Measurements from ENCODE around the gene VKORC1L1.

Gene VKORC1L1

GRCh38 chr7:65974876-65975275 lies 102.0 kb downstream of the VKORC1L1 start:
- DNase-seq (ENCODE audit: extremely low spot score) = no peak
- ChIA-PET POLR2A (no interaction called here), CTCF (no interaction called here)
- TF ChIP-seq L3MBTL2 (conservative IDR thresholded peaks at IDR 0.05) (no peak), NFRKB (IDR thresholded peaks at IDR 0.05) (no peak), FOXK2 (IDR thresholded peaks at IDR 0.05) (no peak), LEF1 (IDR thresholded peaks at IDR 0.05; ENCODE audit: borderline replicate concordance) (no peak), FOXM1 (IDR thresholded peaks at IDR 0.05; ENCODE audit: borderline replicate concordance) (no peak), TARDBP (IDR thresholded peaks at IDR 0.05) (no peak), BHLHE40 (IDR thresholded peaks at IDR 0.05; ENCODE audit: borderline replicate concordance) (no peak), FOXA1 (IDR thresholded peaks at IDR 0.05) (no peak), ARNT (IDR thresholded peaks at IDR 0.05) (no peak), ELF4 (IDR thresholded peaks at IDR 0.05) (no peak), HDGF (IDR thresholded peaks at IDR 0.05; ENCODE audit: borderline replicate concordance) (no peak), CTBP1 (IDR thresholded peaks at IDR 0.05; ENCODE audit: borderline replicate concordance) (no peak), SUZ12 (IDR thresholded peaks at IDR 0.05) (no peak), SP1 (IDR thresholded peaks at IDR 0.05) (no peak), ZNF384 (IDR thresholded peaks at IDR 0.05) (no peak), PKNOX1 (IDR thresholded peaks at IDR 0.05) (no peak)

GRCh38 chr7:65975814-65976445 lies 103.1 kb downstream of the VKORC1L1 start:
- POLR2A ChIA-PET = no interaction called here

GRCh38 chr7:65976659-65977196 lies 103.9 kb downstream of the VKORC1L1 start:
- ChIA-PET CTCF (no interaction called here), POLR2A (no interaction called here)
- DNase-seq (ENCODE audit: extremely low spot score) = no peak
- no peak for TF ChIP-seq L3MBTL2 (conservative IDR thresholded peaks at IDR 0.05)
- TF ChIP-seq BHLHE40 (IDR thresholded peaks at IDR 0.05; ENCODE audit: borderline replicate concordance) = no peak
- TF ChIP-seq FOXA1 (IDR thresholded peaks at IDR 0.05) = no peak
- TF ChIP-seq FOXK2 (IDR thresholded peaks at IDR 0.05) = no peak
- no peak for TF ChIP-seq SP1 (IDR thresholded peaks at IDR 0.05)
- TF ChIP-seq TARDBP (IDR thresholded peaks at IDR 0.05) = no peak
- TF ChIP-seq ZNF384 (IDR thresholded peaks at IDR 0.05) = no peak
- no peak for TF ChIP-seq SUZ12 (IDR thresholded peaks at IDR 0.05)

More at GRCh38 chr7:65975814-65976445, 103.1 kb downstream of the VKORC1L1 start:
- CTCF ChIA-PET = no interaction called here
- TF ChIP-seq ZNF384 (IDR thresholded peaks at IDR 0.05) = no peak
- TF ChIP-seq NFRKB (IDR thresholded peaks at IDR 0.05) = no peak
- TF ChIP-seq CTBP1 (IDR thresholded peaks at IDR 0.05; ENCODE audit: borderline replicate concordance) = no peak
- TF ChIP-seq LEF1 (IDR thresholded peaks at IDR 0.05; ENCODE audit: borderline replicate concordance) = no peak
- no peak for TF ChIP-seq FOXM1 (IDR thresholded peaks at IDR 0.05; ENCODE audit: borderline replicate concordance)
- no peak for TF ChIP-seq HDGF (IDR thresholded peaks at IDR 0.05; ENCODE audit: borderline replicate concordance)
- TF ChIP-seq L3MBTL2 (conservative IDR thresholded peaks at IDR 0.05) = no peak
- TF ChIP-seq TARDBP (IDR thresholded peaks at IDR 0.05) = no peak
- TF ChIP-seq ARNT (IDR thresholded peaks at IDR 0.05) = no peak
- no peak for TF ChIP-seq FOXK2 (IDR thresholded peaks at IDR 0.05)
- no peak for TF ChIP-seq SP1 (IDR thresholded peaks at IDR 0.05)
- no peak for TF ChIP-seq FOXA1 (IDR thresholded peaks at IDR 0.05)
- no peak for TF ChIP-seq PKNOX1 (IDR thresholded peaks at IDR 0.05)
- no peak for TF ChIP-seq SUZ12 (IDR thresholded peaks at IDR 0.05)
- TF ChIP-seq BHLHE40 (IDR thresholded peaks at IDR 0.05; ENCODE audit: borderline replicate concordance) = no peak
- TF ChIP-seq ELF4 (IDR thresholded peaks at IDR 0.05) = no peak
- no peak for DNase-seq (ENCODE audit: extremely low spot score)

- POLR2A ChIA-PET = no interaction called here
- DNase-seq (ENCODE audit: extremely low spot score) = no peak
- CTCF ChIA-PET = no interaction called here
- no peak for TF ChIP-seq PKNOX1 (IDR thresholded peaks at IDR 0.05)
These were observed 106.2 kb downstream of the VKORC1L1 start for GRCh38 chr7:65978891-65979582.

GRCh38 chr7:65979583-65980477 lies 107.0 kb downstream of the VKORC1L1 start:
- ChIA-PET CTCF (no interaction called here), POLR2A (no interaction called here)
- DNase-seq (ENCODE audit: extremely low spot score) = no peak
- TF ChIP-seq ARNT (IDR thresholded peaks at IDR 0.05) = no peak

Data from HEK293T (cell line).